ENCODE results near the gene FOXI3. TPM values are rescaled to one million over a fixed set of nuclear protein-coding genes. Genes with fewer than 3 reads are reported as not detected.

FOXI3 gene
- total RNA-seq, 1 donor: not detected

GRCh38 chr2:88472811-88473210, 20.3 kb upstream of the FOXI3 start:
- Histone ChIP-seq H3K4me3 (ENCODE audit: insufficient read depth, low read length) (no peak overlapping the region), H3K79me2 (ENCODE audit: insufficient read depth, low read length) (no peaks in the 10 kb centered on the region), H3K27me3 (ENCODE audit: insufficient read depth, low read length) (no peaks in the 10 kb centered on the region), H4K20me1 (ENCODE audit: insufficient read depth, low read length) (no peaks in the 10 kb centered on the region), H2AFZ (ENCODE audit: low read length) (no peak overlapping the region), H3K9me3 (ENCODE audit: low read depth, low read length) (no peaks in the 10 kb centered on the region), H3K27ac (ENCODE audit: low read depth, low read length) (no peak overlapping the region), H3K4me1 (ENCODE audit: insufficient read depth, low read length) (no peaks in the 10 kb centered on the region), H3K36me3 (ENCODE audit: insufficient read depth, low read length) (no peaks in the 10 kb centered on the region), H3K4me2 (ENCODE audit: insufficient read depth, low read length) (no peak overlapping the region)
- no peak for DNase-seq (ENCODE audit: insufficient read length, low spot score, missing footprints)
- TF ChIP-seq CTCF (IDR thresholded peaks at IDR 0.05; ENCODE audit: extremely low read depth, low read depth, low read length): no peak

GRCh38 chr2:88471083-88471942, 18.8 kb upstream of the FOXI3 start:
- Histone ChIP-seq H3K36me3 (ENCODE audit: insufficient read depth, low read length) (no peaks in the 10 kb centered on the region), H3K27ac (ENCODE audit: low read depth, low read length) (no peak overlapping the region), H3K4me3 (ENCODE audit: insufficient read depth, low read length) (no peak overlapping the region), H3K9me3 (ENCODE audit: low read depth, low read length) (no peaks in the 10 kb centered on the region), H4K20me1 (ENCODE audit: insufficient read depth, low read length) (no peaks in the 10 kb centered on the region), H3K27me3 (ENCODE audit: insufficient read depth, low read length) (no peaks in the 10 kb centered on the region), H3K79me2 (ENCODE audit: insufficient read depth, low read length) (no peaks in the 10 kb centered on the region), H2AFZ (ENCODE audit: low read length) (no peak overlapping the region), H3K4me1 (ENCODE audit: insufficient read depth, low read length) (no peaks in the 10 kb centered on the region), H3K4me2 (ENCODE audit: insufficient read depth, low read length) (no peak overlapping the region)
- no peak for DNase-seq (ENCODE audit: insufficient read length, low spot score, missing footprints)
- no peak for TF ChIP-seq CTCF (IDR thresholded peaks at IDR 0.05; ENCODE audit: extremely low read depth, low read depth, low read length)

- Histone ChIP-seq H3K27me3 (ENCODE audit: insufficient read depth, low read length) (no peaks in the 10 kb centered on the region), H2AFZ (ENCODE audit: low read length) (no peak overlapping the region), H3K36me3 (ENCODE audit: insufficient read depth, low read length) (no peaks in the 10 kb centered on the region), H3K4me1 (ENCODE audit: insufficient read depth, low read length) (no peaks in the 10 kb centered on the region), H3K27ac (ENCODE audit: low read depth, low read length) (no peak overlapping the region), H3K4me2 (ENCODE audit: insufficient read depth, low read length) (no peak overlapping the region), H3K79me2 (ENCODE audit: insufficient read depth, low read length) (no peaks in the 10 kb centered on the region), H3K4me3 (ENCODE audit: insufficient read depth, low read length) (no peak overlapping the region), H4K20me1 (ENCODE audit: insufficient read depth, low read length) (no peaks in the 10 kb centered on the region), H3K9me3 (ENCODE audit: low read depth, low read length) (no peaks in the 10 kb centered on the region)
- TF ChIP-seq CTCF (IDR thresholded peaks at IDR 0.05; ENCODE audit: extremely low read depth, low read depth, low read length): no peak
- DNase-seq (ENCODE audit: insufficient read length, low spot score, missing footprints): no peak
Observed at GRCh38 chr2:88469202-88470114, 17.0 kb upstream of the FOXI3 start.

DNA sequence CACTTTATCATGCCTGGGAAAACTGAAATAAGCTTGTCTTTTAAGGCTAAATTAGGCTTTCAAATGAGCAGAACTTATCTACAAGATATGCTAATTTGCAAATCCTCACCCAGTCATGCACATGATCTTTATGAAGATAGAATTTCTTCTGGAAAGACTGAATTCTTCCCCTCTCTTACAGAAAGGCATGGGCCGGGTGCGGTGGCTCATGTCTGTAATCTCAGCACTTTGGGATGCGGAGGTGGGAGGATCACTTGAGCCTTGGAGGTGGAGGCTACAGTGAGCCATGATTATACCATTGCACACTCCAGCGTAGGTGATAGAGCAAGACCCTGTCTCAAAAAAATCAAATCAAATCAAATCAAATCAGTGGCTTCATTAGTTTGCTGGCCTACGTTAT, 11.7 kb upstream of the FOXI3 start:
- Histone ChIP-seq H3K4me1 (ENCODE audit: insufficient read depth, low read length) (no peaks in the 10 kb centered on the region), H3K27ac (ENCODE audit: low read depth, low read length) (no peak overlapping the region), H3K4me2 (ENCODE audit: insufficient read depth, low read length) (no peak overlapping the region), H3K9me3 (ENCODE audit: low read depth, low read length) (no peaks in the 10 kb centered on the region), H4K20me1 (ENCODE audit: insufficient read depth, low read length) (no peaks in the 10 kb centered on the region), H3K27me3 (ENCODE audit: insufficient read depth, low read length) (no peaks in the 10 kb centered on the region), H2AFZ (ENCODE audit: low read length) (no peak overlapping the region), H3K4me3 (ENCODE audit: insufficient read depth, low read length) (no peak overlapping the region), H3K36me3 (ENCODE audit: insufficient read depth, low read length) (no peaks in the 10 kb centered on the region), H3K79me2 (ENCODE audit: insufficient read depth, low read length) (no peaks in the 10 kb centered on the region)
- no peak for TF ChIP-seq CTCF (IDR thresholded peaks at IDR 0.05; ENCODE audit: extremely low read depth, low read depth, low read length)
- DNase-seq (ENCODE audit: insufficient read length, low spot score, missing footprints): no peak
